ENCODE data around the gene PROB1.
A peak's percentile ranks its signal among the peaks of the same experiment; 100 is the strongest.
"Not testable (repeated sequence)": the region's sequence is repeated elsewhere in the genome, so short reads cannot be mapped to it uniquely, and the experiment has no call there.

The PROB1 gene

GRCh38 chr5:139413153-139413552 is 18.2 kb upstream of the PROB1 start:
- DNase-seq (ENCODE audit: low spot score): no peak

- peak; percentile 39 for DNase-seq (ENCODE audit: low spot score)
Measured at GRCh38 chr5:139410993-139411828, 16.3 kb upstream of the PROB1 start.

GRCh38 chr5:139410121-139410992 is 15.5 kb upstream of the PROB1 start:
- no peak for DNase-seq (ENCODE audit: low spot score)

GRCh38 chr5:139409116-139409515 is 14.2 kb upstream of the PROB1 start:
- DNase-seq (ENCODE audit: low spot score): not testable (repeated sequence)

GRCh38 chr5:139408191-139408590 is 13.3 kb upstream of the PROB1 start:
- no peak for DNase-seq (ENCODE audit: low spot score)

GRCh38 chr5:139407517-139407916 is 12.6 kb upstream of the PROB1 start:
- no peak for DNase-seq (ENCODE audit: low spot score)

- DNase-seq (ENCODE audit: low spot score): no peak
Measured at GRCh38 chr5:139406963-139407362, 12.1 kb upstream of the PROB1 start.

- no peak for DNase-seq (ENCODE audit: low spot score)
Measured at GRCh38 chr5:139404484-139404840, 9.6 kb upstream of the PROB1 start.

- DNase-seq (ENCODE audit: low spot score): peak; percentile 99
Measured at GRCh38 chr5:139403787-139404483, 9.0 kb upstream of the PROB1 start, which contains the start of gene SPATA24. SPATA24 (minus strand) TSS chr5:139404089; CDS start chr5:139404060, 29 bp downstream.

GRCh38 chr5:139403418-139403786 is 8.5 kb upstream of the PROB1 start:
- no peak for DNase-seq (ENCODE audit: low spot score)

- DNase-seq (ENCODE audit: low spot score): no peak
Measured at GRCh38 chr5:139402561-139403158, 7.8 kb upstream of the PROB1 start.

- no peak for DNase-seq (ENCODE audit: low spot score)
Measured at GRCh38 chr5:139401546-139401945, 6.6 kb upstream of the PROB1 start.

- no peak for DNase-seq (ENCODE audit: low spot score)
Measured at GRCh38 chr5:139399501-139400121, 4.7 kb upstream of the PROB1 start.

- DNase-seq (ENCODE audit: low spot score): no peak
Measured at GRCh38 chr5:139397921-139398320, 3.0 kb upstream of the PROB1 start.

GRCh38 chr5:139396691-139397090 is 1.8 kb upstream of the PROB1 start:
- no peak for DNase-seq (ENCODE audit: low spot score)

GRCh38 chr5:139395844-139396640 is 1.1 kb upstream of the PROB1 start:
- no peak for DNase-seq (ENCODE audit: low spot score)

- DNase-seq (ENCODE audit: low spot score): peak; percentile 68
Measured at GRCh38 chr5:139394123-139394653, 716 bp downstream of the PROB1 start.

GRCh38 chr5:139393497-139394122 is 1.3 kb downstream of the PROB1 start:
- DNase-seq (ENCODE audit: low spot score): peak; percentile 30

- peak; percentile 80 for DNase-seq (ENCODE audit: low spot score)
Measured at GRCh38 chr5:139392678-139393496, 2.0 kb downstream of the PROB1 start.
